Measurements from ENCODE around the gene SEMA4D. TPM values are rescaled to one million over a fixed set of nuclear protein-coding genes. Genes with fewer than 3 reads are reported as not detected.
"Not testable (repeated sequence)": the region's sequence is repeated elsewhere in the genome, so short reads cannot be mapped to it uniquely, and the experiment has no call there.

The SEMA4D gene
- total RNA-seq, 1 experiment from 2014 or later = 2.2 TPM

- DNase-seq (ENCODE audit: low spot score) = no peak
- in situ Hi-C loops (cut with HindIII; ENCODE audit: low sequenced_read_pairs) = no loop called here
These were observed 9.8 kb downstream of the SEMA4D start for GRCh38 chr9:89488131-89488530.

- in situ Hi-C loops (cut with HindIII; ENCODE audit: low sequenced_read_pairs) = no loop called here
- DNase-seq (ENCODE audit: low spot score) = no peak
These were observed 11.2 kb downstream of the SEMA4D start for GRCh38 chr9:89486681-89487080.

- in situ Hi-C loops (cut with HindIII; ENCODE audit: low sequenced_read_pairs) = no loop called here
- DNase-seq (ENCODE audit: low spot score) = no peak
These were observed 13.2 kb downstream of the SEMA4D start for GRCh38 chr9:89484475-89485404.

- DNase-seq (ENCODE audit: low spot score) = peak; percentile 47
- in situ Hi-C loops (cut with HindIII; ENCODE audit: low sequenced_read_pairs) = no loop called here
These were observed 14.1 kb downstream of the SEMA4D start for GRCh38 chr9:89483592-89484474.

- in situ Hi-C loops (cut with HindIII; ENCODE audit: low sequenced_read_pairs) = no loop called here
- peak; percentile 90 for DNase-seq (ENCODE audit: low spot score)
These were observed 15.0 kb downstream of the SEMA4D start for GRCh38 chr9:89482901-89483361.

- in situ Hi-C loops (cut with HindIII; ENCODE audit: low sequenced_read_pairs) = no loop called here
- DNase-seq (ENCODE audit: low spot score) = no peak
These were observed 15.7 kb downstream of the SEMA4D start for GRCh38 chr9:89482056-89482851.

GRCh38 chr9:89481538-89481915 lies 16.4 kb downstream of the SEMA4D start:
- in situ Hi-C loops (cut with HindIII; ENCODE audit: low sequenced_read_pairs) = no loop called here
- DNase-seq (ENCODE audit: low spot score) = no peak

GRCh38 chr9:89480825-89481537 lies 16.9 kb downstream of the SEMA4D start:
- in situ Hi-C loops (cut with HindIII; ENCODE audit: low sequenced_read_pairs) = no loop called here

GRCh38 chr9:89480372-89480771 lies 17.5 kb downstream of the SEMA4D start:
- in situ Hi-C loops (cut with HindIII; ENCODE audit: low sequenced_read_pairs); DNase-seq (ENCODE audit: low spot score): not testable (repeated sequence)

More at GRCh38 chr9:89480825-89481537, 16.9 kb downstream of the SEMA4D start:
- DNase-seq (ENCODE audit: low spot score) = no peak

GRCh38 chr9:89479669-89480011 lies 18.3 kb downstream of the SEMA4D start:
- in situ Hi-C loops (cut with HindIII; ENCODE audit: low sequenced_read_pairs); DNase-seq (ENCODE audit: low spot score): not testable (repeated sequence)

GRCh38 chr9:89478821-89479668 lies 18.9 kb downstream of the SEMA4D start:
- DNase-seq (ENCODE audit: low spot score) = no peak
- in situ Hi-C loops (cut with HindIII; ENCODE audit: low sequenced_read_pairs) = no loop called here

- DNase-seq (ENCODE audit: low spot score) = no peak
- in situ Hi-C loops (cut with HindIII; ENCODE audit: low sequenced_read_pairs) = no loop called here
These were observed 19.9 kb downstream of the SEMA4D start for GRCh38 chr9:89477811-89478630.

- in situ Hi-C loops (cut with HindIII; ENCODE audit: low sequenced_read_pairs) = no loop called here
- no peak for DNase-seq (ENCODE audit: low spot score)
These were observed 20.5 kb downstream of the SEMA4D start for GRCh38 chr9:89477384-89477783.

- in situ Hi-C loops (cut with HindIII; ENCODE audit: low sequenced_read_pairs) = no loop called here
- DNase-seq (ENCODE audit: low spot score) = no peak
These were observed 21.4 kb downstream of the SEMA4D start for GRCh38 chr9:89476546-89476945.

- in situ Hi-C loops (cut with HindIII; ENCODE audit: low sequenced_read_pairs) = no loop called here
- no peak for DNase-seq (ENCODE audit: low spot score)
These were observed 21.9 kb downstream of the SEMA4D start for GRCh38 chr9:89475891-89476440.

- DNase-seq (ENCODE audit: low spot score) = no peak
- in situ Hi-C loops (cut with HindIII; ENCODE audit: low sequenced_read_pairs) = no loop called here
These were observed 23.0 kb downstream of the SEMA4D start for GRCh38 chr9:89474939-89475338.

Data from G401 (cell line).